Activated CD8-positive, alpha-beta T cell treated with anti-CD3 and anti-CD28 coated beads for 36 hours (primary cell): ENCODE data around the gene GNAL. TPM values are rescaled to one million over a fixed set of nuclear protein-coding genes. Genes with fewer than 3 reads are reported as not detected.
A peak's percentile ranks its signal among the peaks of the same experiment; 100 is the strongest.

Experiments used
- ATAC-seq: fragments of 200-7000 bp; cut with Tn5 transposase; one replicate; pipeline ENCODE4 v1.10.0; 2021; ENCODE audit warnings: mild to moderate bottlenecking, moderate library complexity
- CTCF ChIA-PET: fragments of 350-600 bp; sonication (Branson Sonifier 250); formaldehyde crosslinking; loops from one replicate; lab custom pipeline; 2021; ENCODE audit warnings: antibody characterized with exemption; lab: Charles Lee
- POLR2A ChIA-PET: fragments of 350-600 bp; sonication (Branson Sonifier 250); formaldehyde crosslinking; loops from one replicate; lab custom pipeline; 2021; ENCODE audit warnings: antibody characterized with exemption; lab: Charles Lee
- DNase-seq: peaks from one replicate; pipeline ENCODE4 v3.0.0-alpha.2; 2020
- H3K27ac Mint-ChIP-seq: one replicate; pipeline ENCODE4 v1.8.0; 2021; ENCODE audit warnings: mild to moderate bottlenecking, mixed read lengths
- H3K27me3 Mint-ChIP-seq: one replicate; pipeline ENCODE4 v1.8.0; 2021; ENCODE audit warnings: mixed read lengths
- H3K36me3 Mint-ChIP-seq: one replicate; pipeline ENCODE4 v1.8.0; 2021; ENCODE audit warnings: low read depth, mixed read lengths
- H3K4me1 Mint-ChIP-seq: one replicate; pipeline ENCODE4 v1.8.0; 2021; ENCODE audit warnings: low read depth, mixed read lengths
- H3K4me3 Mint-ChIP-seq: one replicate; pipeline ENCODE4 v1.8.0; 2021; ENCODE audit warnings: mild to moderate bottlenecking, moderate library complexity, mixed read lengths
- H3K9me3 Mint-ChIP-seq: one replicate; pipeline ENCODE4 v1.8.0; 2021; ENCODE audit warnings: mixed read lengths
- CTCF ChIP-seq: fragments of 200-600 bp; IDR thresholded peaks from one replicate; pipeline ENCODE4 v1.8.0; 2022; ENCODE audit warnings: antibody characterized with exemption, mild to moderate bottlenecking
- intact Hi-C: fragments of 100-400 bp; cut with micrococcal nuclease; formaldehyde crosslinking; loops from one replicate; pipeline ENCODE4 v1.10.0; 2022
- total RNA-seq, 2 experiments: library from RNA; stranded (reverse); gene quantifications; one replicate each; pipeline ENCODE4 v1.2.3, GENCODE V29; 2021

GNAL gene
- total RNA-seq, 2 experiments from 2014 or later: 0.11 TPM; not detected in 1

- H3K27me3 Mint-ChIP-seq: peaks cover 41% of the 10 kb centered on the region
- ChIA-PET POLR2A (interaction anchor here (1.2 kb wide), 1 partner anchor 20 kb away, joined by 3 read pairs; no protein-coding TSS in a partner anchor), CTCF (no interaction called here)
- intact Hi-C loops: no loop called here
- H3K27ac Mint-ChIP-seq: no peak overlapping the region
- peaks cover 3% of the 10 kb centered on the region for H3K36me3 Mint-ChIP-seq
- H3K9me3 Mint-ChIP-seq: no peaks in the 10 kb centered on the region
- ATAC-seq: peak; percentile 62
- peak; percentile 33 for DNase-seq
- peak overlapping the region; percentile 46 for H3K4me3 Mint-ChIP-seq
- no peak for TF ChIP-seq CTCF
- H3K4me1 Mint-ChIP-seq: peaks cover 6% of the 10 kb centered on the region
Observed at GRCh38 chr18:11752116-11752911, 63.2 kb downstream of the GNAL start.

DNA sequence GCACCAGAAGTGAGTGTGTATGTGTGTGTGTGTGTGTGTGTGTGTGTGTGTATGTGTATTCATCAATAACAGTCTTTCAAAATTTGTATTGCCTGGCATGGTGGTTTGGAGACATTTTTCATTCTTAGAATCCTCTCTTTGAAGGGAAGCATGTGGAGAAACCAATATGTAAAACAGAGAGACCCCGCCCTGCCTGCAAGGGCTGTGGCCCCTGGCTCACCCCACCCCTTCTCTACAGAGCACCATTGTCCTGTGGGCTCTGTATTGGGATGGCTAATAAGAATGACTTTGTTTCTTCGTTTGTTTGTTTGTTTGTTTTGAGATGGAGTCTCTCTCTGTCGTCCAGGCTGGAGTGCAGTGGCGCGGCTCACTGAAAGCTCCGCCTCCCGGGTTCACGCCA, 65.9 kb downstream of the GNAL start:
- ATAC-seq: no peak
- TF ChIP-seq CTCF: no peak
- ChIA-PET CTCF (no interaction called here), POLR2A (no interaction called here)
- H3K4me1 Mint-ChIP-seq: peaks cover 6% of the 10 kb centered on the region
- intact Hi-C loops: no loop called here
- H3K27me3 Mint-ChIP-seq: peaks cover 33% of the 10 kb centered on the region
- H3K4me3 Mint-ChIP-seq: no peak overlapping the region
- peaks cover 3% of the 10 kb centered on the region for H3K36me3 Mint-ChIP-seq
- no peak overlapping the region for H3K27ac Mint-ChIP-seq
- no peaks in the 10 kb centered on the region for H3K9me3 Mint-ChIP-seq
- DNase-seq: no peak

GRCh38 chr18:11757084-11757590, 68.1 kb downstream of the GNAL start:
- Mint-ChIP-seq H3K9me3 (no peaks in the 10 kb centered on the region), H3K4me1 (peaks cover 2% of the 10 kb centered on the region), H3K27ac (no peak overlapping the region), H3K27me3 (peaks cover 19% of the 10 kb centered on the region), H3K36me3 (peaks cover 2% of the 10 kb centered on the region), H3K4me3 (no peak overlapping the region)
- no peak for TF ChIP-seq CTCF
- ChIA-PET POLR2A (no interaction called here), CTCF (no interaction called here)
- ATAC-seq: no peak
- DNase-seq: no peak
- intact Hi-C loops: no loop called here

GRCh38 chr18:11759456-11759855, 70.4 kb downstream of the GNAL start:
- POLR2A ChIA-PET: no interaction called here
- no peaks in the 10 kb centered on the region for H3K4me1 Mint-ChIP-seq
- intact Hi-C loops: no loop called here
- no peak for TF ChIP-seq CTCF
- no peaks in the 10 kb centered on the region for H3K9me3 Mint-ChIP-seq
- no peak overlapping the region for H3K27ac Mint-ChIP-seq
- H3K36me3 Mint-ChIP-seq: no peaks in the 10 kb centered on the region
- DNase-seq: no peak
- CTCF ChIA-PET: interaction anchor here (2.1 kb wide), 1 partner anchor 27 kb away, joined by 11 read pairs; no protein-coding TSS in a partner anchor
- H3K27me3 Mint-ChIP-seq: peaks cover 7% of the 10 kb centered on the region
- no peak overlapping the region for H3K4me3 Mint-ChIP-seq
- ATAC-seq: no peak

DNA sequence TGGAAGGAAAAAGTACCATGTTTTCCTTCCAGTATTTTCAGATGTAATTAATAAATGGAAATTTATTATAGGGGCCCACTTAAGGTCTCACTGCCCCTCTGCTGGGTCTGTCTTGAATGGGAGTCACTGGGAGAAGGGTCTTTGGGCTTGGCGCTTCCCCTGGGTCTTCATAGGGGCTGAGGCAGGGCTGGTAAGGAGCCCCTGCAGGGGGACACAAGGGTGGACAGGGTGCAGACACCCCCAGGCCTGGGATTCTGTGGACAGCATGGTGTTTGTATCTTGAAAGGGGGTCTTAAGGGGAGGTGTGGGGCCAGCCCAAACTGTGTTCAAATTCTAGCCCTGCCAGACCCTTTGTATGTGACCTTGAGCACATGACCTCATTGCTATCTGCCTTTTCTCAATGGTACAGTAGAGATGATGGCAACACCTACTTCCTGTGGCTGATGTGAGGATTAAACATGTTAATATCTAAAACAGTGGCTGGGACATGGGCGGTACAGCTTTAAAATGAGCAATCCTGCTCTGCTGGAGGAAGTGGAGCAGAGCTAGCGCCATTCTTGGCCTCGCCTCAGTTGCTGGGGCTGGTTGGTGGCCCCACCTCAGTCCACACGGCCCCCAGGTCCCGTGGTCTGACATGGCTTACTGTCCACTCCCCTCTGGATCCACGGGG, 71.6 kb downstream of the GNAL start:
- CTCF ChIA-PET: no interaction called here
- POLR2A ChIA-PET: no interaction called here
- Mint-ChIP-seq H3K9me3 (no peaks in the 10 kb centered on the region), H3K27ac (no peak overlapping the region), H3K4me1 (no peaks in the 10 kb centered on the region), H3K27me3 (peaks cover 4% of the 10 kb centered on the region), H3K4me3 (no peak overlapping the region), H3K36me3 (no peaks in the 10 kb centered on the region)
- intact Hi-C loops: no loop called here
- peak; percentile 39 for ATAC-seq
- DNase-seq: no peak
- no peak for TF ChIP-seq CTCF
